ENCODE measurements around the gene COA7.
"Not testable (repeated sequence)": the region's sequence is repeated elsewhere in the genome, so short reads cannot be mapped to it uniquely, and the experiment has no call there.

GRCh38 chr1:52686261-52686751 is 11.8 kb downstream of the COA7 start:
- TF ChIP-seq, protein P1, sequence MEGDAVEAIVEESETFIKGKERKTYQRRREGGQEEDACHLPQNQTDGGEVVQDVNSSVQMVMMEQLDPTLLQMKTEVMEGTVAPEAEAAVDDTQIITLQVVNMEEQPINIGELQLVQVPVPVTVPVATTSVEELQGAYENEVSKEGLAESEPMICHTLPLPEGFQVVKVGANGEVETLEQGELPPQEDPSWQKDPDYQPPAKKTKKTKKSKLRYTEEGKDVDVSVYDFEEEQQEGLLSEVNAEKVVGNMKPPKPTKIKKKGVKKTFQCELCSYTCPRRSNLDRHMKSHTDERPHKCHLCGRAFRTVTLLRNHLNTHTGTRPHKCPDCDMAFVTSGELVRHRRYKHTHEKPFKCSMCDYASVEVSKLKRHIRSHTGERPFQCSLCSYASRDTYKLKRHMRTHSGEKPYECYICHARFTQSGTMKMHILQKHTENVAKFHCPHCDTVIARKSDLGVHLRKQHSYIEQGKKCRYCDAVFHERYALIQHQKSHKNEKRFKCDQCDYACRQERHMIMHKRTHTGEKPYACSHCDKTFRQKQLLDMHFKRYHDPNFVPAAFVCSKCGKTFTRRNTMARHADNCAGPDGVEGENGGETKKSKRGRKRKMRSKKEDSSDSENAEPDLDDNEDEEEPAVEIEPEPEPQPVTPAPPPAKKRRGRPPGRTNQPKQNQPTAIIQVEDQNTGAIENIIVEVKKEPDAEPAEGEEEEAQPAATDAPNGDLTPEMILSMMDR (conservative IDR thresholded peaks at IDR 0.05; ENCODE audit: low read depth, low read length): peak; percentile 72
- not testable (repeated sequence) for TF ChIP-seq EZH2 (IDR thresholded peaks at IDR 0.05; ENCODE audit: low read length, unreplicated experiment)
